Raji (cell line): ENCODE data around the gene COX7A1.
A peak's percentile ranks its signal among the peaks of the same experiment; 100 is the strongest.

ENCODE experiments used
- POLR2A ChIP-seq: IDR thresholded peaks from 2 replicates; pipeline ENCODE4 v1.6.1; 2011; ENCODE audit warnings: low read depth, low read length, control low read depth; ENCODE audit not compliant: insufficient read depth

COX7A1 gene

GRCh38 chr19:36149673-36150406, 2.4 kb downstream of the COX7A1 start:
- TF ChIP-seq POLR2A, result no peak

- no peak for TF ChIP-seq POLR2A
Observed at GRCh38 chr19:36144624-36145023, 7.6 kb downstream of the COX7A1 start.

DNA sequence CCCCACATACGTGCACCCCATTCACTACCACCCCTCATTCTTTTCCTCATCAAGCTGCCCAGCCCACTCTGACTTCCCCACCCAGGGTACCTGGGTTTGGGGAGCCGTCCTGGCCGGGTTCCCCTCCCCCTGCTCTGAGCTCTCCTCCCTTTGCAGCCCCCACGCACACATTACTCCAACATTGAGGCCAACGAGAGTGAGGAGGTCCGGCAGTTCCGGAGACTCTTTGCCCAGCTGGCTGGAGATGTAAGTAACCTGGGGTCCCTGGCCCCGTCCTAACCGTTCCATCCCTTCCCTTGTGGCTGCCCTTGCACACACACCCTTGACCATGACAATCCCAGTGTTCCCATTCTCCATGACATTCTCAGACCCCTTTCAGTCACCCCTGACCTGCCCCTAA, 9.8 kb downstream of the COX7A1 start:
- TF ChIP-seq POLR2A, result no peak

DNA sequence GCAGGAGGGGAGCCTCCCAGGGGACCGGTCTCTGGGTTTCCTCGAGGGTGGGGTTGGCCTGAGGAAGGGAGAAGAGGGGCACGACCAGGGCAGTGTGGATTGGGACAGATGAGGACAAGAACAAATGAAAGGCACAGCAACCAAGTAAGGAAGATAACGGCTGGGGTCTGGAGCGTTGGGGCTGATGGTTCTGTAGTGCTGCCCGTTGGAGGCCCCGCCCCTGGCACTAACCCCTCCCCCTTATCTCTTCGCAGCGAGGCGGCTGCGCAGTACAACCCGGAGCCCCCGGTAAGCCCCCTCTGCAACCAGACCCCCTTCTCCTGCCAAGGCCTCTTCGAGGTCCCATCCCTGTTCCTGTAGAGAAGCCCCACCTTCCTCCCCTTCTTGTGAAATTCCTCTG, 10.2 kb downstream of the COX7A1 start:
- TF ChIP-seq POLR2A, result no peak

GRCh38 chr19:36141039-36141927, 11.0 kb downstream of the COX7A1 start:
- TF ChIP-seq POLR2A, result peak; percentile 39; the same call in 1 of the 2 replicates

- TF ChIP-seq POLR2A, result 0 out of 2 replicates have a peak, but pooled peaks have one; percentile 11
Observed at GRCh38 chr19:36140304-36141038, 11.8 kb downstream of the COX7A1 start.

GRCh38 chr19:36139473-36140303, 12.6 kb downstream of the COX7A1 start, which contains the start of gene CAPNS1:
Gene CAPNS1, plus strand, starts transcription at chr19:36140066. Its CDS starts 946 bp downstream, at chr19:36141012.
- TF ChIP-seq POLR2A, result peak; percentile 86

DNA sequence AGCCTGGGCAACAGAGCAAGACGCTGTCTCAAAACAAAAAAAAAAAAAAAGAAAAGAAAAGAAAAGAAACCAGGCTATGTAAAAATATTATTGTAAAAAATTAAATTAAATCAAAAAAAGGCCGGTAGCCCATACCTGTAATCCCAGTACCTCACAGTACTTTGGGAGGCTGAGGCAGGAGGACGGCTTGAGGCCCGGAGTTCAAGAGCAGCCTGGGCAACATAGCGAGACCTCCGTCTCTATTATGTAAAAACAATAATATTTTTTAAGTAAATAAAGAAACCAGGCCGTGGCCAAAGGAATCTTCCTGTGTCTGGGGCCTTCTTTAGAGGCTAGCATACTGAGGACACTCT, 13.2 kb downstream of the COX7A1 start:
- no peak for TF ChIP-seq POLR2A

DNA sequence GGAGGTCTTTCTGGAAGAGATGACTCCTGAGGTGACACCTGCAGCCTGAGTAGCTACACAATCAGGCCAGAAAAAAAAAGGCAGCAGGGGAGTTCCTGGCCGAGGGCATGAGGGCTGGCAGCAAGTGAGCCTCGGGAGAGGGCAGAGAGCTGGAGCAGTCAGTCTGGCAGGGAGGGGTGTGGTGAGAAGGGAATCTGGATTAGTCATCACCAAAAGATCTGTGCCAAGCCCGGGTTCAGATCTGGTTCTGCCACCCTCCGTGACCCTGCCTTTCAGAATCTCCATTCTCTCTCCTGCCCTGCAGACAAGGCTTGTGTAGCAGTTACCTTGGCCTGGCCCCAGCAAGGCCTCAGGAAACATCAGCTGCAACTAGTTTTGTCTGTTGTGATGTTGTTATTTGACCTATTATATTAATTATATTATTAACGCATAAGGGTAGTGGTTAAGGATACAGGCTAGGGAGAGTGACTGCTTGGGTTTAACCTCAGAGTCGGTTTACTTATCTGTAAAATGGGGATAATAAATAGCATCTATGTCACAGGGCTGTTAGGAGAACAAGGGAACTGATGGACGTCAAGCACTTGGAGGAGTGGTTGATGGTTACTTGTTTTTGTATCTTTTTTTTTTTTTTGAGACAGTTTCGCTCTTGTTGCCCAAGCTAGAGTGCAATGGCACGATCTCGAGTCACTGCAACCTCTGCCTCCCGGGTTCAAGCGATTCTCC, 15.1 kb downstream of the COX7A1 start:
- no peak for TF ChIP-seq POLR2A

DNA sequence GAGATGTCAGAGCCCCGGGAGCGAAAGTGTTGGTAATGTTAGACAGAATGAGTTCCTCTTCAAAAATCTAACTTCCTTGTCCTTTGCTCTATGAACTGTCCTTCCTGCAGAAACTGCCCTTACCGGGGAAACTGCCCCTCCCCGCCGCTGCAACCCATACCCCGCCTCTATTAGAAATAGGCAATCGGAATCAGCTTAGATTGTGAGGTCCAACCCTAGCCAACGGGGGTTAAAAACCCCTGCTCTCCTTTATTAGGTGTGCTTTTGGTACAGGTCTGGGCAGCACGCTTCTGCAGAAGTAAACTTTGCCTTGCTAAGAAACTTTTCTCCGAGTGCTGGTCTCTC, 23.9 kb downstream of the COX7A1 start:
- no peak for TF ChIP-seq POLR2A

GRCh38 chr19:36125557-36125956, 26.7 kb downstream of the COX7A1 start:
- TF ChIP-seq POLR2A, result no peak

DNA sequence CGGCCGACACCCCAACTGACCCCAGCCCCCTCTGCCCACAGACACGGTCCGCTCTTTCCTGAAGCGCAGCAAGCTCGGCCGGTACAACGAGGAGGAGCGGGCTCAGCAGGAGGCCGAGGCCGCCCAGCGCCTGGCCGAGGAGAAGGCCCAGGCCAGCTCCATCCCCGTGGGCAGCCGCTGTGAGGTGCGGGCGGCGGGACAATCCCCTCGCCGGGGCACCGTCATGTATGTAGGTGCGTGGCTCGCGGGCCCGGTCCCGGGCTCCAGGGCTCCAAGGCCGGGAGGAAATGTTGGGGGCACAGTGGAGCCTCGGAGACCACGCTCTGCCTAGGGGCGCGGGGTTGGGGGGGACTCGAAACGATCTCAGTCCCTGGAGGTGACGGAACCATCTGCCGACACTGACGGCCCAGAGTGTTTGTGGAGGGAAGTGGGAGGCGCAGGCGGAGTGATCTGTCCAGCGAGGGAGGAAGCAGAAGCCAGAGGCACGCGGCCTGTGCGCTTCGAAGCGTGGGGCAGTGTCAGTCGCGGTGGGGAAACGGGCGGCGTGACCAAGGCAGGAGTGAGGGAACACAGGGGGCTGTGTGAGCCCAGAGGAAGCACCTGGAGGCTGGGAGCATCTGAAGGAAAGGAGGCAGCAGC, 30.6 kb downstream of the COX7A1 start:
- no peak for TF ChIP-seq POLR2A

DNA sequence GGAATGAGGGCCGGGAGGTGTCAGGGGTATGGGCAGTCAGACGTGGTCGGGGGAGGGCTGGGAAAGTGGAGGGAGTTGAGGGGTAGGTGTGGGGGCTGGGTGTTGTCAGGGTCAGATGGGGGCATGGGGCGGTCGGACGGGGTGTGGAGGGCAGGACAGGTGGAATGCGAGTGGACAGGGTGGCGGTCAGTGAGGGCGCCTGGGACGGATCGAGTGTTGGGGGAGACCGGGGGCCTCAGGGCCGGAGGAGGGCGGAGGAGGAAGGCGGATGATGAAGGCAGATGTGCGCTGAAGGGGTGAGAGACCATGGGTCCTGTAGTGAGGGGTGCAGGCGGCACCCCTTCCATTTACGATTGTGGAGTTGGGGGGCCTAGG, 31.3 kb downstream of the COX7A1 start:
- no peak for TF ChIP-seq POLR2A
